ENCODE data around the gene TIMM8B.
A peak's percentile ranks its signal among the peaks of the same experiment; 100 is the strongest.
"Not testable (repeated sequence)": the region's sequence is repeated elsewhere in the genome, so short reads cannot be mapped to it uniquely, and the experiment has no call there.

TIMM8B gene

GRCh38 chr11:112106070-112106469 lies 19.5 kb upstream of the TIMM8B start:
- H3K27me3 Mint-ChIP-seq: no peaks in the 10 kb centered on the region
- no peaks in the 10 kb centered on the region for H3K9me3 Mint-ChIP-seq
- H3K27ac Mint-ChIP-seq (ENCODE audit: low read depth): no peak overlapping the region
- no peak overlapping the region for H3K4me3 Mint-ChIP-seq
- ATAC-seq (replicated peaks; ENCODE audit: extremely low read depth, poor library complexity, severe bottlenecking): no peak
- no peak for DNase-seq (ENCODE audit: low spot score in 2 of 2)
- H3K4me1 Mint-ChIP-seq: no peaks in the 10 kb centered on the region
- no peaks in the 10 kb centered on the region for H3K36me3 Mint-ChIP-seq (ENCODE audit: insufficient read depth)

- no peaks in the 10 kb centered on the region for H3K36me3 Mint-ChIP-seq (ENCODE audit: insufficient read depth)
- no peaks in the 10 kb centered on the region for H3K9me3 Mint-ChIP-seq
- DNase-seq (ENCODE audit: low spot score in 2 of 2) (no peak), ATAC-seq (replicated peaks; ENCODE audit: extremely low read depth, poor library complexity, severe bottlenecking) (no peak)
- H3K27me3 Mint-ChIP-seq: no peaks in the 10 kb centered on the region
- no peaks in the 10 kb centered on the region for H3K4me1 Mint-ChIP-seq
- no peak overlapping the region for H3K4me3 Mint-ChIP-seq
- no peak overlapping the region for H3K27ac Mint-ChIP-seq (ENCODE audit: low read depth)
Measured at GRCh38 chr11:112103446-112103845, 16.9 kb upstream of the TIMM8B start.

GRCh38 chr11:112100462-112100861 lies 13.9 kb upstream of the TIMM8B start:
- DNase-seq (ENCODE audit: low spot score in 2 of 2) (no peak), ATAC-seq (replicated peaks; ENCODE audit: extremely low read depth, poor library complexity, severe bottlenecking) (no peak)
- Mint-ChIP-seq H3K4me1 (peaks cover 5% of the 10 kb centered on the region), H3K36me3 (ENCODE audit: insufficient read depth) (peaks cover 14% of the 10 kb centered on the region), H3K27me3 (no peaks in the 10 kb centered on the region), H3K9me3 (no peaks in the 10 kb centered on the region), H3K4me3 (no peak overlapping the region), H3K27ac (ENCODE audit: low read depth) (no peak overlapping the region)

GRCh38 chr11:112097734-112098528 lies 11.4 kb upstream of the TIMM8B start:
- no peaks in the 10 kb centered on the region for H3K9me3 Mint-ChIP-seq
- DNase-seq (ENCODE audit: low spot score in 2 of 2): no peak
- H3K27me3 Mint-ChIP-seq: no peaks in the 10 kb centered on the region
- H3K27ac Mint-ChIP-seq (ENCODE audit: low read depth): no peak overlapping the region
- H3K36me3 Mint-ChIP-seq (ENCODE audit: insufficient read depth): peaks cover 22% of the 10 kb centered on the region
- no peak for ATAC-seq (replicated peaks; ENCODE audit: extremely low read depth, poor library complexity, severe bottlenecking)
- H3K4me3 Mint-ChIP-seq: no peak overlapping the region
- H3K4me1 Mint-ChIP-seq: peaks cover 5% of the 10 kb centered on the region

GRCh38 chr11:112096194-112096593 lies 9.6 kb upstream of the TIMM8B start:
- no peaks in the 10 kb centered on the region for H3K27me3 Mint-ChIP-seq
- no peak overlapping the region for H3K4me3 Mint-ChIP-seq
- H3K27ac Mint-ChIP-seq (ENCODE audit: low read depth): no peak overlapping the region
- DNase-seq (ENCODE audit: low spot score in 2 of 2) (no peak), ATAC-seq (replicated peaks; ENCODE audit: extremely low read depth, poor library complexity, severe bottlenecking) (no peak)
- H3K4me1 Mint-ChIP-seq: peaks cover 5% of the 10 kb centered on the region
- peaks cover 38% of the 10 kb centered on the region for H3K36me3 Mint-ChIP-seq (ENCODE audit: insufficient read depth)
- H3K9me3 Mint-ChIP-seq: no peaks in the 10 kb centered on the region

GRCh38 chr11:112095302-112095701 lies 8.7 kb upstream of the TIMM8B start:
- DNase-seq (ENCODE audit: low spot score in 2 of 2); H3K27me3 Mint-ChIP-seq; H3K9me3 Mint-ChIP-seq; H3K4me3 Mint-ChIP-seq; ATAC-seq (replicated peaks; ENCODE audit: extremely low read depth, poor library complexity, severe bottlenecking); H3K4me1 Mint-ChIP-seq; H3K27ac Mint-ChIP-seq (ENCODE audit: low read depth): not testable (repeated sequence)
- peaks cover 45% of the 10 kb centered on the region for H3K36me3 Mint-ChIP-seq (ENCODE audit: insufficient read depth)

- peak overlapping the region; percentile 94 for H3K4me3 Mint-ChIP-seq
- no peak for ATAC-seq (replicated peaks; ENCODE audit: extremely low read depth, poor library complexity, severe bottlenecking)
Measured at GRCh38 chr11:112087212-112087611, 656 bp upstream of the TIMM8B start.

GRCh38 chr11:112085822-112086421 lies 634 bp downstream of the TIMM8B start:
- Mint-ChIP-seq H3K36me3 (ENCODE audit: insufficient read depth) (peaks cover 70% of the 10 kb centered on the region), H3K27me3 (no peaks in the 10 kb centered on the region), H3K27ac (ENCODE audit: low read depth) (peak overlapping the region; percentile 98), H3K4me1 (peaks cover 48% of the 10 kb centered on the region), H3K4me3 (peak overlapping the region; percentile 94), H3K9me3 (no peaks in the 10 kb centered on the region)
- ATAC-seq (replicated peaks; ENCODE audit: extremely low read depth, poor library complexity, severe bottlenecking): peak; percentile 48
- DNase-seq (ENCODE audit: low spot score in 2 of 2): no peak

More at GRCh38 chr11:112087212-112087611, 656 bp upstream of the TIMM8B start:
- no peak for DNase-seq (ENCODE audit: low spot score in 2 of 2)
- peaks cover 75% of the 10 kb centered on the region for H3K36me3 Mint-ChIP-seq (ENCODE audit: insufficient read depth)
- H3K27ac Mint-ChIP-seq (ENCODE audit: low read depth): peak overlapping the region; percentile 98
- H3K4me1 Mint-ChIP-seq: peaks cover 48% of the 10 kb centered on the region
- no peaks in the 10 kb centered on the region for H3K27me3 Mint-ChIP-seq
- H3K9me3 Mint-ChIP-seq: no peaks in the 10 kb centered on the region

GRCh38 chr11:112082729-112083128 lies 3.8 kb downstream of the TIMM8B start:
- H3K27ac Mint-ChIP-seq (ENCODE audit: low read depth): no peak overlapping the region
- peaks cover 73% of the 10 kb centered on the region for H3K36me3 Mint-ChIP-seq (ENCODE audit: insufficient read depth)
- H3K4me1 Mint-ChIP-seq: peaks cover 26% of the 10 kb centered on the region
- ATAC-seq (replicated peaks; ENCODE audit: extremely low read depth, poor library complexity, severe bottlenecking) (no peak), DNase-seq (ENCODE audit: low spot score in 2 of 2) (no peak)
- H3K4me3 Mint-ChIP-seq: no peak overlapping the region
- no peaks in the 10 kb centered on the region for H3K9me3 Mint-ChIP-seq
- no peaks in the 10 kb centered on the region for H3K27me3 Mint-ChIP-seq

GRCh38 chr11:112073941-112074811 lies 12.4 kb downstream of the TIMM8B start, which contains the start of the genes NKAPD1 and PIH1D2:
NKAPD1 (plus strand) TSS chr11:112074299; CDS start chr11:112075575, 1,276 bp downstream.
PIH1D2 (minus strand) TSS chr11:112074017; CDS start chr11:112073174, 843 bp downstream.
- peak; percentile 85 for ATAC-seq (replicated peaks; ENCODE audit: extremely low read depth, poor library complexity, severe bottlenecking)
- peaks cover 14% of the 10 kb centered on the region for H3K27me3 Mint-ChIP-seq

GRCh38 chr11:112062923-112063322 lies 23.6 kb downstream of the TIMM8B start:
- ATAC-seq (replicated peaks; ENCODE audit: extremely low read depth, poor library complexity, severe bottlenecking) (no peak), DNase-seq (ENCODE audit: low spot score in 2 of 2) (no peak)
- Mint-ChIP-seq H3K4me3 (no peak overlapping the region), H3K4me1 (no peaks in the 10 kb centered on the region), H3K9me3 (no peaks in the 10 kb centered on the region), H3K27me3 (no peaks in the 10 kb centered on the region), H3K27ac (ENCODE audit: low read depth) (no peak overlapping the region), H3K36me3 (ENCODE audit: insufficient read depth) (peaks cover 22% of the 10 kb centered on the region)

More at GRCh38 chr11:112073941-112074811, 12.4 kb downstream of the TIMM8B start, which contains the start of the genes NKAPD1 and PIH1D2:
- peak within 1 kb of the TSS; percentile 82 for H3K4me3 Mint-ChIP-seq
- peaks cover 30% of the 10 kb centered on the region for H3K4me1 Mint-ChIP-seq
- no peaks in the 10 kb centered on the region for H3K9me3 Mint-ChIP-seq
- H3K36me3 Mint-ChIP-seq (ENCODE audit: insufficient read depth): peaks cover 20% of the 10 kb centered on the region
- peak within 1 kb of the TSS; percentile 90 for H3K27ac Mint-ChIP-seq (ENCODE audit: low read depth)
- DNase-seq (ENCODE audit: low spot score in 2 of 2): peak; percentile 74 to 78

- no peak for DNase-seq (ENCODE audit: low spot score in 2 of 2)
- H3K4me1 Mint-ChIP-seq: peaks cover 5% of the 10 kb centered on the region
- no peak for ATAC-seq (replicated peaks; ENCODE audit: extremely low read depth, poor library complexity, severe bottlenecking)
- no peak overlapping the region for H3K27ac Mint-ChIP-seq (ENCODE audit: low read depth)
- no peak overlapping the region for H3K4me3 Mint-ChIP-seq
- H3K9me3 Mint-ChIP-seq: no peaks in the 10 kb centered on the region
- no peaks in the 10 kb centered on the region for H3K27me3 Mint-ChIP-seq
- peaks cover 38% of the 10 kb centered on the region for H3K36me3 Mint-ChIP-seq (ENCODE audit: insufficient read depth)
Measured at GRCh38 chr11:112058103-112058502, 28.5 kb downstream of the TIMM8B start.

Measured in central memory CD8-positive, alpha-beta T cell (primary cell).